ENCODE results near the gene RLIM. TPM values are rescaled to one million over a fixed set of nuclear protein-coding genes. Genes with fewer than 3 reads are reported as not detected.

RLIM gene
- total and polyA plus RNA-seq, 2 of the 13 experiments (the other 11 are each of a cell fraction or from before 2014, with no cell fraction given) = 7.7 to 24.5 TPM

DNA sequence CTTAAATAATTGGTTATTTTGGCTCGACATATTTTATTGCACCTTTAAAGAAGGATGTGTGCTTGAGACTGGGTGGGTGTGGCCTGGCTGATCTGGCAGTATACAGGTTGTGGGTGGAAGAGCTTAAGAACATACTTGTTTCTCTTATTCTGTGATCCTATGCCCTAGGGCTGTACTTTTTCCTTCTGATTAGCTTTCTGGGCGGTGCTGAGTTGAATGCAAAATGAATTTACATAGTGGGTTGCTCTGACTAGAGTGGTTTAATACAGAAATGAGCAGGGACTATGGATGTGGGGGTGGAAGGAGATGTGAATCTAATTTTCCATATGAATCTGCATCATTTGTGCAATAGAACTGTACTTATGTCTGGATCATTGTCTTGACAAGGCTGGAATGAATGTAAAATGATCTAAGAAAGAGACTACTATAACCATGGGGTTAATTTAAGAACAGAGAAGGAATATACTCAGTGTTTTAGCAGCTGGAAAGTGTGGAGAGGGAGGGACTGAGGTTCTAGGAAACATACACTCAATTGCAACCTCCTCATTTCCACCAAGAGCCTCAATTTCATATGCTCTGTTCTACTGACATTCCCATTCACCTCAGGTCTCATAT, 73.7 kb downstream of the RLIM start (continued):
- no peak for TF ChIP-seq ZBTB40 (IDR thresholded peaks at IDR 0.05)
- TF ChIP-seq ZBTB40 (CRISPR knock-in tag; IDR thresholded peaks at IDR 0.05) = no peak

DNA sequence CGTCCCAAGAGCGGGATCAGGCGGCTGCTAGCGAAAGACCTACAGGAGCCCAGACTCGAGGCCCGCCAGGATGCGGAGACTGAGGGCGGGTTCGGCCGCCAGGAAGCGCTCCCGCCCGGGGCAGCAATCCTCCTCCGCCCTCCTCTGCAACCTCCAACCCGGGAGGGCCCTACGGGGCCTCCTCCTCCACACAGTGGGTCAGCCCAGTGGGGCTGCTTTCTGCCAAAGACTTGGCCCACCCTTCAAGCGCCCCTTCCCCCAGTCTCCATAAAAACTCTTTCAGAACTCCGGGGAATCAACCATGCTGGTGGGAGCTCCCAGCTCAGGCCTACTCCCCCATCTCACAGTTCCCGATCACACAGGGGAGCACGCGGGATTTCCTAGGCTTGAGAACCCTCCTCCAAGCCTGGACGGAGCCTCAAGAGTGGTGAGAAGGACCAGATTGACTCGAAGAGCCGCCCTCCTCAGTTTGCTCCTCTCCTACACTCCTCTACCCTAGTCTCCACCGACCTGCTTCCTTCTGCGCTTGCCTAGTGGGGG, 77.5 kb downstream of the RLIM start:
- no peak overlapping the region for H3K4me3 ChIP-seq (replicated peaks in 1 of 3; ENCODE audit: insufficient read depth in 1 of 3, low read depth in 2 of 3, low read length in 3 of 3)
- no peaks in the 10 kb centered on the region for H3K36me3 ChIP-seq (replicated peaks in 1 of 2; ENCODE audit: control insufficient read depth in 1 of 2, insufficient read depth in 2 of 2, low read length in 2 of 2)
- no peaks in the 10 kb centered on the region for H3K4me1 ChIP-seq (ENCODE audit: insufficient read depth, low read length)
- ATAC-seq (no peak), DNase-seq (ENCODE audit: low spot score) (no peak), FAIRE-seq (no peak)
- H3K9ac ChIP-seq (ENCODE audit: insufficient read depth, low read depth, low read length) = no peak overlapping the region
- in situ Hi-C loops (cut with HindIII; ENCODE audit: extremely low pct_ligation_motif_present, low pct_unique_long_range_greater_than_20kb) (no loop called here), intact Hi-C loops (cut with micrococcal nuclease; ENCODE audit: unreplicated experiment) (no loop called here)
- POLR2A ChIA-PET = no interaction called here
- H3K79me2 ChIP-seq (ENCODE audit: insufficient read depth, low read length) = no peaks in the 10 kb centered on the region
- WGBS (ENCODE audit: low lambda C conversion rate) = 98% methylated on average over 5 of the region's 26 CpGs
- H3K27ac ChIP-seq (ENCODE audit: extremely low read length, insufficient read depth, low read length) = no peak overlapping the region
- H3K27me3 ChIP-seq (ENCODE audit: control insufficient read depth in 1 of 2, insufficient read depth in 2 of 2, low read length in 2 of 2) = no peaks in the 10 kb centered on the region
- H3K9me3 ChIP-seq (ENCODE audit: low read length) = no peaks in the 10 kb centered on the region
- CTCF ChIA-PET (ENCODE audit: low intra/inter-chr PET ratio, low total read pairs) = no interaction called here
- no peaks in the 10 kb centered on the region for H4K20me1 ChIP-seq (ENCODE audit: insufficient read depth, low read length)
- H2AFZ ChIP-seq (ENCODE audit: low read length) = no peak overlapping the region
- no TSS peak for BruUV-seq (replicated peaks)
- H3K4me2 ChIP-seq (ENCODE audit: low read depth, low read length) = no peak overlapping the region
- no peak for TF ChIP-seq HMGXB3 (CRISPR knock-in tag; IDR thresholded peaks at IDR 0.05; ENCODE audit: borderline replicate concordance)
- no peak for TF ChIP-seq PHF21A (CRISPR knock-in tag; IDR thresholded peaks at IDR 0.05)
- TF ChIP-seq NFE2 (CRISPR knock-in tag; IDR thresholded peaks at IDR 0.05) = no peak
- TF ChIP-seq ZBTB14 (CRISPR knock-in tag; IDR thresholded peaks at IDR 0.05) = no peak
- TF ChIP-seq ZNF577 (CRISPR knock-in tag; IDR thresholded peaks at IDR 0.05; ENCODE audit: borderline replicate concordance, low read depth) = no peak

All from HepG2 (cell line).